Esophagus muscularis mucosa (tissue), 4 donors: ENCODE measurements around the gene MS4A15.

ENCODE experiments used
- CTCF ChIP-seq, 3 experiments: fragments of 200-600 bp in 2 of 3; fragments of 450-650 bp in 1 of 3; sonication (generic) in 2 of 3; IDR thresholded peaks; one replicate each; pipeline ENCODE4 v1.5.1; 2017 to 2019; ENCODE audit warnings: antibody characterized with exemption in 3 of 3, mild to moderate bottlenecking in 2 of 3, moderate library complexity in 1 of 3
- EP300 ChIP-seq: sonication (generic); formaldehyde crosslinking; IDR thresholded peaks from one replicate; pipeline ENCODE4 v1.6.1; 2017; ENCODE audit warnings: antibody characterized with exemption
- POLR2A ChIP-seq: fragments of 450-650 bp; IDR thresholded peaks from one replicate; pipeline ENCODE4 v1.6.1; 2017; ENCODE audit warnings: antibody characterized with exemption, moderate library complexity, mild to moderate bottlenecking, low read depth
- POLR2AphosphoS5 ChIP-seq, 2 donors: sonication (generic); formaldehyde crosslinking; IDR thresholded peaks; one replicate each; pipeline ENCODE4 v1.6.1; 2017; ENCODE audit warnings: antibody characterized with exemption in 2 of 2

GRCh38 chr11:60809249-60809648, 52.6 kb downstream of the MS4A15 start:
- TF ChIP-seq CTCF (IDR thresholded peaks at IDR 0.05) (no peak), POLR2A (no peak), POLR2AphosphoS5 (IDR thresholded peaks at IDR 0.05) (no peak), EP300 (no peak)
